T-helper 17 cell (primary cell): ENCODE data around the gene HLA-DRB1. TPM values are rescaled to one million over a fixed set of nuclear protein-coding genes. Genes with fewer than 3 reads are reported as not detected.
"Not testable (repeated sequence)": the region's sequence is repeated elsewhere in the genome, so short reads cannot be mapped to it uniquely, and the experiment has no call there.

Experiments
- ATAC-seq: fragments of 150-1000 bp; cut with Tn5 transposase; 2 replicates; pipeline ENCODE4 v1.10.0; 2021; ENCODE audit warnings: mild to moderate bottlenecking, moderate library complexity
- DNase-seq, 3 donors: peaks; one replicate each; pipeline versions ENCODE4 v3.0.0 to v3.0.0-alpha.2; 2020 to 2021
- H3K9me3 ChIP-seq: one replicate; pipeline ENCODE4 v1.7.0; 2013; ENCODE audit warnings: low read length, mild to moderate bottlenecking; ENCODE audit not compliant: control insufficient read depth, poor library complexity, severe bottlenecking
- H3K27ac Mint-ChIP-seq: one replicate; pipeline ENCODE4 v1.8.0; 2022; ENCODE audit warnings: mild to moderate bottlenecking, moderate library complexity, mixed read lengths
- H3K27me3 Mint-ChIP-seq: one replicate; pipeline ENCODE4 v1.8.0; 2022; ENCODE audit warnings: mixed read lengths
- H3K36me3 Mint-ChIP-seq: one replicate; pipeline ENCODE4 v1.8.0; 2022; ENCODE audit warnings: low read depth, mixed read lengths
- H3K4me1 Mint-ChIP-seq: one replicate; pipeline ENCODE4 v1.8.0; 2022; ENCODE audit warnings: mild to moderate bottlenecking, mixed read lengths
- H3K4me3 Mint-ChIP-seq: one replicate; pipeline ENCODE4 v1.8.0; 2022; ENCODE audit warnings: mild to moderate bottlenecking, moderate library complexity, mixed read lengths
- total RNA-seq, 4 donors: library from RNA in 2 of 4; stranded (reverse) in 2 of 4; gene quantifications; one replicate each; pipeline ENCODE4 v1.2.3 and lab custom pipeline; 2022 to 2026

HLA-DRB1 gene
- total RNA-seq, result 10 to 100 TPM; 39.8 to 46.5 TPM
- 72.2 to 76.9 reads per million in 2 donors for total RNA-seq (lab: John Stamatoyannopoulos, UW)

- DNase-seq, result peak in 1 of 3 donors; percentile 10
- peaks cover 11% of the 10 kb centered on the region for H3K4me1 Mint-ChIP-seq
- peaks cover 5% of the 10 kb centered on the region for H3K36me3 Mint-ChIP-seq
- H3K9me3 ChIP-seq, result no peaks in the 10 kb centered on the region
- H3K4me3 Mint-ChIP-seq, result peak within 1 kb of the TSS; percentile 49
- peak; percentile 96 for ATAC-seq
- H3K27me3 Mint-ChIP-seq, result peaks cover 18% of the 10 kb centered on the region
- H3K27ac Mint-ChIP-seq, result peak within 1 kb of the TSS; percentile 65
These were observed at the start of gene HLA-DRB1 for GRCh38 chr6:32589596-32590449. Gene HLA-DRB1, minus strand, starts transcription at chr6:32589848. Its CDS starts 106 bp downstream, at chr6:32589742.

- H3K27me3 Mint-ChIP-seq, result no peaks in the 10 kb centered on the region
- DNase-seq (no peak), ATAC-seq (no peak)
- no peaks in the 10 kb centered on the region for H3K9me3 ChIP-seq
- peak overlapping the region; percentile 58 for H3K4me3 Mint-ChIP-seq
- H3K36me3 Mint-ChIP-seq, result no peaks in the 10 kb centered on the region
- H3K4me1 Mint-ChIP-seq, result peaks cover 8% of the 10 kb centered on the region
- no peak overlapping the region for H3K27ac Mint-ChIP-seq
These were observed 49.0 kb upstream of the HLA-DRB1 start for GRCh38 chr6:32638532-32639219.

GRCh38 chr6:32637883-32638282, 48.2 kb upstream of the HLA-DRB1 start:
- Mint-ChIP-seq H3K4me3 (no peak overlapping the region), H3K4me1 (peaks cover 9% of the 10 kb centered on the region), H3K27ac (no peak overlapping the region), H3K36me3 (no peaks in the 10 kb centered on the region), H3K27me3 (no peaks in the 10 kb centered on the region)
- no peaks in the 10 kb centered on the region for H3K9me3 ChIP-seq
- ATAC-seq (no peak), DNase-seq (no peak)

GRCh38 chr6:32637219-32637880, 47.7 kb upstream of the HLA-DRB1 start, which contains the start of gene HLA-DQA1:
Gene HLA-DQA1, plus strand, starts transcription at chr6:32637406. Its CDS starts 53 bp downstream, at chr6:32637459.
- DNase-seq (no peak), ATAC-seq (peak; percentile 74)
- H3K4me3 Mint-ChIP-seq, result peak within 1 kb of the TSS; percentile 36
- H3K27ac Mint-ChIP-seq, result peak within 1 kb of the TSS; percentile 32
- H3K9me3 ChIP-seq, result no peaks in the 10 kb centered on the region
- H3K4me1 Mint-ChIP-seq, result peaks cover 9% of the 10 kb centered on the region
- no peaks in the 10 kb centered on the region for H3K27me3 Mint-ChIP-seq
- H3K36me3 Mint-ChIP-seq, result no peaks in the 10 kb centered on the region

GRCh38 chr6:32635526-32636123, 46.0 kb upstream of the HLA-DRB1 start:
- H3K4me1 Mint-ChIP-seq, result peaks cover 7% of the 10 kb centered on the region
- no peaks in the 10 kb centered on the region for H3K27me3 Mint-ChIP-seq
- H3K9me3 ChIP-seq, result no peaks in the 10 kb centered on the region
- H3K4me3 Mint-ChIP-seq, result no peak overlapping the region
- no peak for DNase-seq
- H3K27ac Mint-ChIP-seq, result no peak overlapping the region
- no peaks in the 10 kb centered on the region for H3K36me3 Mint-ChIP-seq
- ATAC-seq, result no peak

- not testable (repeated sequence) for H3K4me3 Mint-ChIP-seq, DNase-seq, H3K27me3 Mint-ChIP-seq, H3K27ac Mint-ChIP-seq, H3K36me3 Mint-ChIP-seq, ATAC-seq, H3K9me3 ChIP-seq
- peaks cover 24% of the 10 kb centered on the region for H3K4me1 Mint-ChIP-seq
These were observed 40.1 kb upstream of the HLA-DRB1 start for GRCh38 chr6:32629793-32630192.

GRCh38 chr6:32627831-32628230, 38.2 kb upstream of the HLA-DRB1 start:
- no peaks in the 10 kb centered on the region for H3K27me3 Mint-ChIP-seq
- no peaks in the 10 kb centered on the region for H3K36me3 Mint-ChIP-seq
- peak in 1 of 3 donors; percentile 17 for DNase-seq
- ATAC-seq, result no peak
- no peaks in the 10 kb centered on the region for H3K9me3 ChIP-seq
- peak overlapping the region; percentile 39 for H3K4me3 Mint-ChIP-seq
- H3K4me1 Mint-ChIP-seq, result peaks cover 33% of the 10 kb centered on the region
- peak overlapping the region; percentile 85 for H3K27ac Mint-ChIP-seq

- Mint-ChIP-seq H3K27me3 (no peaks in the 10 kb centered on the region), H3K36me3 (no peaks in the 10 kb centered on the region), H3K4me3 (no peak overlapping the region), H3K4me1 (peaks cover 38% of the 10 kb centered on the region), H3K27ac (peak overlapping the region; percentile 85)
- H3K9me3 ChIP-seq, result no peaks in the 10 kb centered on the region
- ATAC-seq (no peak), DNase-seq (no peak)
These were observed 37.6 kb upstream of the HLA-DRB1 start for GRCh38 chr6:32627249-32627648.

GRCh38 chr6:32625137-32625536, 35.5 kb upstream of the HLA-DRB1 start:
- peak overlapping the region; percentile 91 for H3K27ac Mint-ChIP-seq
- H3K9me3 ChIP-seq, result no peaks in the 10 kb centered on the region
- H3K36me3 Mint-ChIP-seq, result no peaks in the 10 kb centered on the region
- H3K4me3 Mint-ChIP-seq, result no peak overlapping the region
- ATAC-seq, result no peak
- H3K4me1 Mint-ChIP-seq, result peaks cover 40% of the 10 kb centered on the region
- DNase-seq, result no peak
- no peaks in the 10 kb centered on the region for H3K27me3 Mint-ChIP-seq

GRCh38 chr6:32624565-32624964, 34.9 kb upstream of the HLA-DRB1 start:
- ATAC-seq, result no peak
- no peaks in the 10 kb centered on the region for H3K9me3 ChIP-seq
- Mint-ChIP-seq H3K36me3 (no peaks in the 10 kb centered on the region), H3K27ac (peak overlapping the region; percentile 91), H3K4me3 (no peak overlapping the region), H3K4me1 (peaks cover 40% of the 10 kb centered on the region), H3K27me3 (no peaks in the 10 kb centered on the region)
- DNase-seq, result no peak

- DNase-seq, result no peak
- H3K36me3 Mint-ChIP-seq, result no peaks in the 10 kb centered on the region
- peak overlapping the region; percentile 91 for H3K27ac Mint-ChIP-seq
- H3K4me3 Mint-ChIP-seq, result peak overlapping the region; percentile 52
- ATAC-seq, result peak; percentile 2
- no peaks in the 10 kb centered on the region for H3K9me3 ChIP-seq
- H3K4me1 Mint-ChIP-seq, result peaks cover 40% of the 10 kb centered on the region
- no peaks in the 10 kb centered on the region for H3K27me3 Mint-ChIP-seq
These were observed 34.0 kb upstream of the HLA-DRB1 start for GRCh38 chr6:32623693-32624092.

GRCh38 chr6:32622545-32623401, 33.1 kb upstream of the HLA-DRB1 start:
- Mint-ChIP-seq H3K27me3 (no peaks in the 10 kb centered on the region), H3K4me3 (peak overlapping the region; percentile 74), H3K27ac (peak overlapping the region; percentile 91), H3K36me3 (no peaks in the 10 kb centered on the region), H3K4me1 (peaks cover 34% of the 10 kb centered on the region)
- ATAC-seq (peak; percentile 86), DNase-seq (peak in 2 of 3 donors; percentile 13 to 16)
- no peaks in the 10 kb centered on the region for H3K9me3 ChIP-seq
